Measurements from ENCODE around the gene INTS7.

The INTS7 gene

GRCh38 chr1:211991695-211992094 is 43.7 kb downstream of the INTS7 start:
- Histone ChIP-seq H3K9ac (ENCODE audit: low read length) (no peak overlapping the region), H3K36me3 (replicated peaks; ENCODE audit: low read depth, low read length) (peaks cover 8% of the 10 kb centered on the region), H3K4me3 (ENCODE audit: low read length) (no peak overlapping the region), H3K79me2 (ENCODE audit: low read length) (no peaks in the 10 kb centered on the region), H3K27me3 (ENCODE audit: low read depth, low read length) (no peaks in the 10 kb centered on the region), H3K9me3 (ENCODE audit: insufficient read depth, low read length) (no peaks in the 10 kb centered on the region), H3K4me2 (ENCODE audit: low read length) (no peak overlapping the region), H2AFZ (ENCODE audit: low read depth, low read length) (no peak overlapping the region), H3K27ac (ENCODE audit: low read length) (no peak overlapping the region), H3K4me1 (ENCODE audit: low read length) (no peaks in the 10 kb centered on the region), H4K20me1 (ENCODE audit: insufficient read depth, low read length) (no peaks in the 10 kb centered on the region)
- TF ChIP-seq CTCF (IDR thresholded peaks at IDR 0.05; ENCODE audit: low read depth, low read length): no peak
- TF ChIP-seq EZH2phosphoT487 (IDR thresholded peaks at IDR 0.05; ENCODE audit: low read depth): no peak

GRCh38 chr1:211986628-211987254 is 48.6 kb downstream of the INTS7 start:
- H3K9me3 ChIP-seq (ENCODE audit: insufficient read depth, low read length): no peaks in the 10 kb centered on the region
- H3K4me2 ChIP-seq (ENCODE audit: low read length): no peak overlapping the region
- H3K9ac ChIP-seq (ENCODE audit: low read length): no peak overlapping the region
- peaks cover 6% of the 10 kb centered on the region; the same call in 1 of the 2 replicates for H3K4me1 ChIP-seq (ENCODE audit: low read length)
- H3K27me3 ChIP-seq (ENCODE audit: low read depth, low read length): no peaks in the 10 kb centered on the region
- no peak overlapping the region for H2AFZ ChIP-seq (ENCODE audit: low read depth, low read length)
- no peak overlapping the region for H3K4me3 ChIP-seq (ENCODE audit: low read length)
- H4K20me1 ChIP-seq (ENCODE audit: insufficient read depth, low read length): no peaks in the 10 kb centered on the region
- TF ChIP-seq CTCF (IDR thresholded peaks at IDR 0.05; ENCODE audit: low read depth, low read length) (no peak), EZH2phosphoT487 (IDR thresholded peaks at IDR 0.05; ENCODE audit: low read depth) (no peak)
- H3K79me2 ChIP-seq (ENCODE audit: low read length): no peaks in the 10 kb centered on the region
- H3K36me3 ChIP-seq (replicated peaks; ENCODE audit: low read depth, low read length): peaks cover 17% of the 10 kb centered on the region
- no peak overlapping the region for H3K27ac ChIP-seq (ENCODE audit: low read length)

- H3K9me3 ChIP-seq (ENCODE audit: insufficient read depth, low read length): no peaks in the 10 kb centered on the region
- H4K20me1 ChIP-seq (ENCODE audit: insufficient read depth, low read length): no peaks in the 10 kb centered on the region
- H3K27ac ChIP-seq (ENCODE audit: low read length): no peak overlapping the region
- H3K9ac ChIP-seq (ENCODE audit: low read length): no peak overlapping the region
- no peak overlapping the region for H3K4me3 ChIP-seq (ENCODE audit: low read length)
- peaks cover 6% of the 10 kb centered on the region; the same call in 1 of the 2 replicates for H3K4me1 ChIP-seq (ENCODE audit: low read length)
- TF ChIP-seq CTCF (IDR thresholded peaks at IDR 0.05; ENCODE audit: low read depth, low read length): no peak
- H3K4me2 ChIP-seq (ENCODE audit: low read length): no peak overlapping the region
- no peak overlapping the region for H2AFZ ChIP-seq (ENCODE audit: low read depth, low read length)
- no peaks in the 10 kb centered on the region for H3K27me3 ChIP-seq (ENCODE audit: low read depth, low read length)
- H3K36me3 ChIP-seq (replicated peaks; ENCODE audit: low read depth, low read length): peaks cover 18% of the 10 kb centered on the region
- H3K79me2 ChIP-seq (ENCODE audit: low read length): no peaks in the 10 kb centered on the region
Observed at GRCh38 chr1:211985556-211986264, 49.6 kb downstream of the INTS7 start.

GRCh38 chr1:211978596-211978995 is 56.8 kb downstream of the INTS7 start:
- TF ChIP-seq CTCF (IDR thresholded peaks at IDR 0.05; ENCODE audit: low read depth, low read length): no peak
- TF ChIP-seq EZH2phosphoT487 (IDR thresholded peaks at IDR 0.05; ENCODE audit: low read depth): no peak
- H3K9ac ChIP-seq (ENCODE audit: low read length): no peak overlapping the region
- H3K79me2 ChIP-seq (ENCODE audit: low read length): no peaks in the 10 kb centered on the region
- peaks cover 43% of the 10 kb centered on the region for H3K36me3 ChIP-seq (replicated peaks; ENCODE audit: low read depth, low read length)
- H3K4me2 ChIP-seq (ENCODE audit: low read length): no peak overlapping the region
- no peak overlapping the region for H3K27ac ChIP-seq (ENCODE audit: low read length)
- no peak overlapping the region for H3K4me3 ChIP-seq (ENCODE audit: low read length)
- H2AFZ ChIP-seq (ENCODE audit: low read depth, low read length): no peak overlapping the region
- H3K9me3 ChIP-seq (ENCODE audit: insufficient read depth, low read length): no peaks in the 10 kb centered on the region
- no peaks in the 10 kb centered on the region for H3K4me1 ChIP-seq (ENCODE audit: low read length)
- H3K27me3 ChIP-seq (ENCODE audit: low read depth, low read length): no peaks in the 10 kb centered on the region
- no peaks in the 10 kb centered on the region for H4K20me1 ChIP-seq (ENCODE audit: insufficient read depth, low read length)

All from OCI-LY3 (cell line).